Mesendoderm (in vitro differentiated cells): ENCODE results near the gene MTMR10.

Experiments used
- DNase-seq: peaks from one replicate; pipeline ENCODE4 v3.0.0; 2013
- H2AK5ac ChIP-seq: 2 replicates; pipeline ENCODE4 v1.6.1; 2013; ENCODE audit warnings: low read length, inconsistent platforms
- H2BK120ac ChIP-seq: 2 replicates; pipeline ENCODE4 v1.6.1; 2013; ENCODE audit warnings: low read depth, mild to moderate bottlenecking, low read length, moderate library complexity, mixed read lengths
- H2BK15ac ChIP-seq: replicated peaks from 2 replicates; pipeline ENCODE4 v1.6.1; 2013; ENCODE audit warnings: low read depth, mild to moderate bottlenecking, moderate library complexity
- H2BK5ac ChIP-seq: 2 replicates; pipeline ENCODE4 v1.6.1; 2013; ENCODE audit warnings: low read length, inconsistent platforms
- H3K18ac ChIP-seq: 2 replicates; pipeline ENCODE4 v1.6.1; 2013; ENCODE audit warnings: mild to moderate bottlenecking, low read length, mixed read lengths
- H3K23ac ChIP-seq: one replicate; pipeline ENCODE4 v1.6.1; 2013; ENCODE audit warnings: low read length
- H3K27ac ChIP-seq: 2 replicates; pipeline ENCODE4 v1.5.1; 2013; ENCODE audit warnings: low read depth, mild to moderate bottlenecking, inconsistent platforms, low read length, moderate library complexity
- H3K27me3 ChIP-seq: 2 replicates; pipeline ENCODE4 v1.6.1; 2013; ENCODE audit warnings: low read length, control low read depth, mild to moderate bottlenecking, inconsistent platforms; ENCODE audit not compliant: insufficient read depth, poor library complexity
- H3K36me3 ChIP-seq: 2 replicates; pipeline ENCODE4 v1.6.1; 2013; ENCODE audit warnings: low read length, inconsistent platforms; ENCODE audit not compliant: control insufficient read depth, insufficient read depth
- H3K4ac ChIP-seq: one replicate; pipeline ENCODE4 v1.6.1; 2013; ENCODE audit warnings: low read depth, mild to moderate bottlenecking, low read length, moderate library complexity
- H3K4me1 ChIP-seq: 2 replicates; pipeline ENCODE4 v1.6.1; 2013; ENCODE audit warnings: low read depth, low read length, inconsistent platforms; ENCODE audit not compliant: control insufficient read depth
- H3K4me2 ChIP-seq: 2 replicates; pipeline ENCODE4 v1.6.1; 2013; ENCODE audit warnings: low read length
- H3K4me3 ChIP-seq: 2 replicates; pipeline ENCODE4 v1.5.1; 2013; ENCODE audit warnings: mild to moderate bottlenecking, low read length
- H3K56ac ChIP-seq: one replicate; pipeline ENCODE4 v1.6.1; 2013; ENCODE audit warnings: low read length
- H3K79me1 ChIP-seq: 2 replicates; pipeline ENCODE4 v1.6.1; 2013; ENCODE audit warnings: low read length, inconsistent platforms
- H3K79me2 ChIP-seq: 2 replicates; pipeline ENCODE4 v1.6.1; 2013; ENCODE audit warnings: mild to moderate bottlenecking, low read length; ENCODE audit not compliant: control insufficient read depth, insufficient read depth
- H3K9ac ChIP-seq: 2 replicates; pipeline ENCODE4 v1.6.1; 2013; ENCODE audit warnings: low read length, inconsistent platforms
- H4K5ac ChIP-seq: one replicate; pipeline ENCODE4 v1.6.1; 2013; ENCODE audit warnings: low read length
- H4K8ac ChIP-seq: one replicate; pipeline ENCODE4 v1.6.1; 2013; ENCODE audit warnings: low read depth, mild to moderate bottlenecking, control low read depth, low read length, moderate library complexity
- WGBS: extraction: QIAGEN DNeasy Blood & Tissue Kit; methylation state at CpG from one replicate; pipeline ENCODE4 v1.1.7; 2013; ENCODE audit warnings: low lambda C conversion rate, missing lambda C conversion rate; ENCODE audit not compliant: insufficient coverage; ENCODE audit errors: extremely low coverage; 5-methylcytosine and 5-hydroxymethylcytosine counted together

MTMR10 gene

GRCh38 chr15:30953183-30953582, 38.2 kb downstream of the MTMR10 start:
- Histone ChIP-seq H3K79me2 (no peaks in the 10 kb centered on the region), H2BK120ac (no peak overlapping the region), H2AK5ac (no peak overlapping the region), H3K4me1 (no peaks in the 10 kb centered on the region), H4K8ac (no peak overlapping the region), H3K4me2 (no peak overlapping the region), H3K27me3 (no peaks in the 10 kb centered on the region), H2BK5ac (no peak overlapping the region), H3K36me3 (peaks cover 5% of the 10 kb centered on the region), H4K5ac (no peak overlapping the region), H3K79me1 (no peaks in the 10 kb centered on the region), H3K56ac (no peak overlapping the region), H3K9ac (no peak overlapping the region), H3K18ac (no peak overlapping the region), H2BK15ac (no peak overlapping the region), H3K4me3 (no peak overlapping the region), H3K27ac (no peak overlapping the region), H3K23ac (no peak overlapping the region), H3K4ac (no peak overlapping the region)
- WGBS = no CpG with 5 or more reads among the region's 7 CpGs
- DNase-seq = no peak

DNA sequence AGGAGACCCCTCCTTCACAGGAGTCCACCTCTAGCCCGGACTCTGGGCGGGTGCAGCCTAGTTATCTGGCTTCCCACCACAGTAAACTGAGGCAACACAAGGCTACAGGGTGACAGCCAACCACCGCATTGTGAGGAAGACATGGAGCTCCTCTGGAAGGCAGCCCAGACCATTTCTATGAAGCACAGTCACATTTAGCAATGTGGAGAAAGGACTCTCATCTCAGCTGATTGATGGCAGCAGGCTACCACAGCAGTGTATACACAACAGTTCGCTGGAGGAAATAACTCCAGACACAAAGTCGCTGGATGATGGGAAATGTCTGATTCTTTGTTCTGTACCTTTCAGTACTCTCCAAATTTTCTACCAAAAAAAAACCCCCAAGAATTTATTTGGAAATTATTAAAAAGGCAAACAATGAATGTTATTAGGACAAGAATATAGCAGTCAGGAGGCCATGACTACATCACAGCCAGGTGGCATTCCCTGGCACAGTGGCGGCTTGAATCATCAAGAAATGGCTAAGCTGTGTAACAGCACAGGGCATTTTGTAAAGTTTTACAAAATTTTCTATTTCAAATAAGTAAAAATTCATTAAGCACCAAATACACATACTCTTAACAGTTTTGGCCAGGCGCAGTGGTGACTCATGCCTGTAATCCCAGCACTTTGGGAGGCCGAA, 47.6 kb downstream of the MTMR10 start:
- Histone ChIP-seq H3K36me3 (peaks cover 12% of the 10 kb centered on the region), H2BK120ac (no peak overlapping the region), H2BK5ac (no peak overlapping the region), H2AK5ac (no peak overlapping the region), H3K4me3 (no peak overlapping the region), H3K27ac (no peak overlapping the region), H3K27me3 (no peaks in the 10 kb centered on the region), H3K79me2 (no peaks in the 10 kb centered on the region), H3K18ac (no peak overlapping the region), H3K79me1 (no peaks in the 10 kb centered on the region), H4K5ac (no peak overlapping the region), H3K4ac (no peak overlapping the region), H3K4me1 (no peaks in the 10 kb centered on the region), H3K4me2 (no peak overlapping the region), H2BK15ac (no peak overlapping the region), H4K8ac (no peak overlapping the region), H3K23ac (no peak overlapping the region), H3K56ac (no peak overlapping the region), H3K9ac (no peak overlapping the region)
- no peak for DNase-seq
- no CpG with 5 or more reads among the region's 8 CpGs for WGBS

DNA sequence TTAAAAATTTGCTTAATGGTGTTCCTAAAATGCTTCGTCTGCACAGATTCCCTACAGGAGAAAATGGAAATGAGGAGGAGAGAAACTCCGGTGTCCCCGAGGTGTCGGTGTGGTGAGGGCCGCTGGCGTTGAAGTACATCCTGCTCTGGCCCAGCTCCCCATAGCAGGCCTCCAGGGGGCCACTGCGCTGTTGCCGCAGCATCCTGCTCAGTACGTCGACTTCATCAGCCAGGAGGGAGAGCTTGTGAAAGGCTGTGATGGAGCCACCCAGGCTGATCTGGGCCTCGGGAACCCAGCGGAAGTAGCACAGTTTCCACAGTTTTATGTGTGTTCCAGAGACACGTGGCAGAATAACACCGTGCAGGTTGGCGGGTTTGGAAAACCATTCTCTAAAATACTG, 49.9 kb downstream of the MTMR10 start:
- Histone ChIP-seq H2BK120ac (no peak overlapping the region), H2AK5ac (no peak overlapping the region), H3K27me3 (no peaks in the 10 kb centered on the region), H4K8ac (no peak overlapping the region), H3K9ac (no peak overlapping the region), H3K23ac (no peak overlapping the region), H3K79me1 (no peaks in the 10 kb centered on the region), H4K5ac (no peak overlapping the region), H3K4me3 (no peak overlapping the region), H3K4me1 (no peaks in the 10 kb centered on the region), H3K79me2 (no peaks in the 10 kb centered on the region), H3K56ac (no peak overlapping the region), H3K4me2 (no peak overlapping the region), H3K36me3 (peaks cover 14% of the 10 kb centered on the region), H2BK15ac (no peak overlapping the region), H3K27ac (no peak overlapping the region), H3K4ac (no peak overlapping the region), H3K18ac (no peak overlapping the region), H2BK5ac (no peak overlapping the region)
- no CpG with 5 or more reads among the region's 15 CpGs for WGBS
- peak; percentile 32 for DNase-seq

GRCh38 chr15:30940359-30940758, 51.1 kb downstream of the MTMR10 start:
- peaks cover 14% of the 10 kb centered on the region for H3K36me3 ChIP-seq
- no peak overlapping the region for H3K9ac ChIP-seq
- no peaks in the 10 kb centered on the region for H3K4me1 ChIP-seq
- H3K27me3 ChIP-seq = no peaks in the 10 kb centered on the region
- no peak overlapping the region for H3K56ac ChIP-seq
- H2BK120ac ChIP-seq = no peak overlapping the region
- H3K23ac ChIP-seq = no peak overlapping the region
- no peaks in the 10 kb centered on the region for H3K79me2 ChIP-seq
- no peaks in the 10 kb centered on the region for H3K79me1 ChIP-seq
- no peak overlapping the region for H2AK5ac ChIP-seq
- H4K8ac ChIP-seq = no peak overlapping the region
- no peak overlapping the region for H3K4me2 ChIP-seq
- no peak overlapping the region for H3K4ac ChIP-seq
- no peak overlapping the region for H3K18ac ChIP-seq
- no peak overlapping the region for H3K27ac ChIP-seq
- no peak for DNase-seq
- H2BK5ac ChIP-seq = no peak overlapping the region
- H2BK15ac ChIP-seq = no peak overlapping the region
- H3K4me3 ChIP-seq = no peak overlapping the region
- WGBS = no CpG with 5 or more reads among the region's 4 CpGs
- H4K5ac ChIP-seq = no peak overlapping the region

GRCh38 chr15:30939161-30939560, 52.3 kb downstream of the MTMR10 start:
- H3K23ac ChIP-seq = no peak overlapping the region
- no peak overlapping the region for H3K4ac ChIP-seq
- no peak overlapping the region for H2BK15ac ChIP-seq
- no CpG with 5 or more reads among the region's 7 CpGs for WGBS
- H3K36me3 ChIP-seq = peaks cover 14% of the 10 kb centered on the region
- no peak overlapping the region for H2BK5ac ChIP-seq
- H3K4me3 ChIP-seq = no peak overlapping the region
- H4K8ac ChIP-seq = no peak overlapping the region
- H3K27me3 ChIP-seq = no peaks in the 10 kb centered on the region
- no peak overlapping the region for H3K56ac ChIP-seq
- H3K79me2 ChIP-seq = no peaks in the 10 kb centered on the region
- H3K4me2 ChIP-seq = no peak overlapping the region
- no peak overlapping the region for H3K27ac ChIP-seq
- DNase-seq = no peak
- no peak overlapping the region for H3K9ac ChIP-seq
- H3K18ac ChIP-seq = no peak overlapping the region
- no peak overlapping the region for H2AK5ac ChIP-seq
- no peak overlapping the region for H4K5ac ChIP-seq
- no peak overlapping the region for H2BK120ac ChIP-seq
- no peaks in the 10 kb centered on the region for H3K4me1 ChIP-seq
- H3K79me1 ChIP-seq = no peaks in the 10 kb centered on the region

DNA sequence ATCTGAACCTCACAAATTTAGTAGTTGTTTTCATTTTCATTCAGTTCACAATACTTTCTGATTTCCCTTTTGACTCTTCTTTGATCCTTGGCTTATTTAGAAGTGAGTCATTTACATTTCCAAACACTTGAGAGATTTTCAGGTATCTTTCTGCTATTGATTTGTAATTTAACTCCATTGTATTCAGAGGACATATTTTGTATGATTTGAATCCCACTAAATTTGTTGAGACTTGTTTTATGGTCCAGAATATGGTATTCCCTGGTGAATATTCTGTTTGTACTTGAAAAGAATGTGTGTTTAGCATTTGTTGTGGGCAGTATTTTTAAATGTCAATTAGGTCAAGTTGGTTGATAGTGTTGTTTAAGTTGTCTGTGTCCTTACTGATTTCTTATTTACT, 58.1 kb downstream of the MTMR10 start:
- Histone ChIP-seq H3K23ac (no peak overlapping the region), H3K4me1 (no peaks in the 10 kb centered on the region), H2BK5ac (no peak overlapping the region), H3K79me2 (no peaks in the 10 kb centered on the region), H3K4ac (no peak overlapping the region), H2BK15ac (no peak overlapping the region), H4K5ac (no peak overlapping the region), H3K9ac (no peak overlapping the region), H3K79me1 (no peaks in the 10 kb centered on the region), H3K27ac (no peak overlapping the region), H2AK5ac (no peak overlapping the region), H3K18ac (no peak overlapping the region), H3K36me3 (peaks cover 7% of the 10 kb centered on the region), H3K4me3 (no peak overlapping the region), H4K8ac (no peak overlapping the region), H3K4me2 (no peak overlapping the region), H3K27me3 (no peaks in the 10 kb centered on the region), H3K56ac (no peak overlapping the region), H2BK120ac (no peak overlapping the region)
- DNase-seq = no peak
